SK-N-SH (cell line): ENCODE data around the gene RNF144B. TPM values are rescaled to one million over a fixed set of nuclear protein-coding genes. Genes with fewer than 3 reads are reported as not detected.

Experiments
- CTCF ChIA-PET: fragments of 300-600, 350-600 bp; formaldehyde crosslinking; extraction: SDS; loops from one replicate; lab custom pipeline; 2021; lab: Yijun Ruan, JAX
- POLR2A ChIA-PET: fragments of 350-600 bp; sonication (Branson Sonifier 250); formaldehyde crosslinking; extraction: SDS; loops from one replicate; lab custom pipeline; 2020; ENCODE audit warnings: antibody characterized with exemption, inconsistent platforms; lab: Yijun Ruan, JAX
- DNase-seq: peaks from one replicate; pipeline ENCODE4 v3.0.0; 2012
- H2AFZ ChIP-seq: fragments of 200-600 bp; sonication (generic); 2 replicates; pipeline ENCODE4 v1.8.1; 2016; ENCODE audit warnings: antibody characterized with exemption, mild to moderate bottlenecking, low read depth
- H3F3A ChIP-seq: fragments of 200-600 bp; sonication (generic); replicated peaks from 2 replicates; pipeline ENCODE3; 2016; ENCODE audit warnings: antibody characterized with exemption, mild to moderate bottlenecking; ENCODE audit not compliant: insufficient read depth
- H3K27ac ChIP-seq, 2 experiments: fragments of 200-500 bp in 1 of 2; fragments of 200-600 bp in 1 of 2; sonication (Bioruptor generic) in 1 of 2; sonication (generic), shearing (Covaris generic) in 1 of 2; 2 replicates each; pipeline versions ENCODE4 v1.5.1 to v1.6.1; 2014 to 2016; ENCODE audit warnings: low read depth in 2 of 2, inconsistent platforms in 1 of 2, low read length in 1 of 2, mild to moderate bottlenecking in 1 of 2, mixed read lengths in 1 of 2
- H3K27me3 ChIP-seq: fragments of 200-600 bp; sonication (generic), shearing (Covaris generic); 2 replicates; pipeline ENCODE4 v1.6.1; 2016; ENCODE audit warnings: mixed run types; ENCODE audit not compliant: insufficient read depth
- H3K36me3 ChIP-seq, 2 experiments: fragments of 200-500 bp in 1 of 2; fragments of 200-600 bp in 1 of 2; sonication (Bioruptor generic) in 1 of 2; sonication (generic) in 1 of 2; replicated peaks in 1 of 2; 2 replicates each; pipeline versions ENCODE3 to v1.5.1; 2014 to 2016; ENCODE audit warnings: low read length in 1 of 2, mild to moderate bottlenecking in 1 of 2; ENCODE audit not compliant: insufficient read depth in 2 of 2, control insufficient read depth in 1 of 2
- H3K4me1 ChIP-seq, 2 experiments: fragments of 200-500 bp in 1 of 2; fragments of 200-600 bp in 1 of 2; sonication (Bioruptor generic) in 1 of 2; sonication (generic), shearing (Covaris generic) in 1 of 2; 2 replicates each; pipeline versions ENCODE4 v1.5.1 to v1.6.1; 2014 to 2016; ENCODE audit warnings: low read depth in 1 of 2, low read length in 1 of 2, mixed run types in 1 of 2; ENCODE audit not compliant: insufficient read depth in 2 of 2, control insufficient read depth in 1 of 2
- H3K4me2 ChIP-seq: fragments of 200-600 bp; sonication (generic), shearing (Covaris generic); 2 replicates; pipeline ENCODE4 v1.6.1; 2017; ENCODE audit warnings: mixed run types
- H3K4me3 ChIP-seq, 2 experiments: fragments of 200-500 bp in 1 of 2; fragments of 200-600 bp in 1 of 2; sonication (Bioruptor generic) in 1 of 2; sonication (generic), shearing (Covaris generic) in 1 of 2; 2 replicates each; pipeline versions ENCODE4 v1.5.1 to v1.8.1; 2014 to 2016; ENCODE audit warnings: low read depth in 2 of 2, inconsistent platforms in 1 of 2, low read length in 1 of 2, mild to moderate bottlenecking in 1 of 2, mixed read lengths in 1 of 2, moderate library complexity in 1 of 2
- H3K79me2 ChIP-seq: fragments of 200-600 bp; sonication (generic); 2 replicates; pipeline ENCODE4 v1.8.1; 2017; ENCODE audit warnings: mild to moderate bottlenecking; ENCODE audit not compliant: insufficient read depth
- H3K9ac ChIP-seq: fragments of 200-600 bp; sonication (generic); 2 replicates; pipeline ENCODE4 v1.6.1; 2017; ENCODE audit warnings: mixed run types
- H3K9me2 ChIP-seq: fragments of 200-600 bp; sonication (generic); 2 replicates; pipeline ENCODE4 v1.6.1; 2017; ENCODE audit warnings: mixed run types
- H3K9me3 ChIP-seq: fragments of 200-600 bp; sonication (generic); 2 replicates; pipeline ENCODE4 v1.6.1; 2017; ENCODE audit warnings: mixed run types, mild to moderate bottlenecking, moderate library complexity
- H4K20me1 ChIP-seq: fragments of 200-600 bp; sonication (generic); 2 replicates; pipeline ENCODE4 v1.6.1; 2017; ENCODE audit warnings: mild to moderate bottlenecking, mixed run types; ENCODE audit not compliant: insufficient read depth
- EP300 ChIP-seq, 2 experiments: IDR thresholded peaks; 2 replicates each; pipeline versions ENCODE4 v1.4.0 to v1.6.1; 2012; ENCODE audit warnings: borderline replicate concordance in 1 of 2, low read depth in 1 of 2, low read length in 1 of 2
- FOXJ3 ChIP-seq: sonication (generic); formaldehyde crosslinking; IDR thresholded peaks from 2 replicates; pipeline ENCODE4 v1.5.1; 2020; ENCODE audit warnings: mild to moderate bottlenecking, missing genetic modification reagents
- FOXM1 ChIP-seq: IDR thresholded peaks from 2 replicates; pipeline ENCODE4 v1.4.0; 2012; ENCODE audit warnings: low read depth, mild to moderate bottlenecking
- GATA2 ChIP-seq: sonication (generic); formaldehyde crosslinking; IDR thresholded peaks from 2 replicates; pipeline ENCODE4 v1.5.0; 2020; ENCODE audit warnings: mild to moderate bottlenecking, missing genetic modification reagents
- MEF2A ChIP-seq: IDR thresholded peaks from 2 replicates; pipeline ENCODE4 v1.4.0; 2012; ENCODE audit warnings: low read depth, borderline replicate concordance
- NFIC ChIP-seq: IDR thresholded peaks from 2 replicates; pipeline ENCODE4 v1.4.0; 2012; ENCODE audit warnings: borderline replicate concordance
- NRF1 ChIP-seq: IDR thresholded peaks from 2 replicates; pipeline ENCODE4 v1.6.1; 2012; ENCODE audit warnings: low read depth, mild to moderate bottlenecking, low read length
- RAD21 ChIP-seq: IDR thresholded peaks from 2 replicates; pipeline ENCODE4 v1.6.1; 2012; ENCODE audit warnings: mild to moderate bottlenecking, low read length
- RCOR1 ChIP-seq: fragments of 150-350 bp; IDR thresholded peaks from 2 replicates; pipeline ENCODE4 v1.6.1; 2017; ENCODE audit warnings: antibody characterized with exemption, low read length
- TCF12 ChIP-seq: IDR thresholded peaks from 2 replicates; pipeline ENCODE4 v1.4.0; 2012
- YY1 ChIP-seq: IDR thresholded peaks from 2 replicates; pipeline ENCODE4 v1.4.0; 2012; ENCODE audit warnings: low read depth, mild to moderate bottlenecking
- WGBS: methylation state at CpG from one replicate; pipeline ENCODE4 v1.1.6; 2017; ENCODE audit warnings: low lambda C conversion rate; 5-methylcytosine and 5-hydroxymethylcytosine counted together
- polyA plus RNA-seq, 3 experiments: library from polyadenylated mRNA; depleted of rRNA; stranded (reverse); fragments of >200 nt; gene quantifications; 2 replicates each; pipeline ENCODE4 v1.2.3, GENCODE V29; 2012
- TF ChIP-seq, protein P1 (sequence below): IDR thresholded peaks from 2 replicates; pipeline ENCODE4 v1.4.0; 2012; ENCODE audit warnings: low read depth
- TF ChIP-seq, protein P2 (sequence below): fragments of 200-600 bp; sonication (generic); IDR thresholded peaks from 2 replicates; pipeline ENCODE4 v1.6.1; 2017; ENCODE audit warnings: antibody characterized with exemption, mild to moderate bottlenecking, moderate library complexity
- TF ChIP-seq, protein P3 (sequence below): IDR thresholded peaks from 2 replicates; pipeline ENCODE4 v1.6.1; 2012; ENCODE audit warnings: mild to moderate bottlenecking, low read depth, low read length, moderate library complexity

Gene RNF144B
- polyA plus RNA-seq, 1 of the 3 experiments (the other 2 are of a cell fraction): 1.2 TPM

- H3K9me2 ChIP-seq: no peaks in the 10 kb centered on the region
- no peak for TF ChIP-seq EP300 (IDR thresholded peaks at IDR 0.05; ENCODE audit: borderline replicate concordance in 1 of 2, low read depth in 1 of 2, low read length in 1 of 2)
- TF ChIP-seq NFIC: no peak
- TF ChIP-seq, protein P1, sequence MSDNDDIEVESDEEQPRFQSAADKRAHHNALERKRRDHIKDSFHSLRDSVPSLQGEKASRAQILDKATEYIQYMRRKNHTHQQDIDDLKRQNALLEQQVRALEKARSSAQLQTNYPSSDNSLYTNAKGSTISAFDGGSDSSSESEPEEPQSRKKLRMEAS: no peak
- TF ChIP-seq, protein P2, sequence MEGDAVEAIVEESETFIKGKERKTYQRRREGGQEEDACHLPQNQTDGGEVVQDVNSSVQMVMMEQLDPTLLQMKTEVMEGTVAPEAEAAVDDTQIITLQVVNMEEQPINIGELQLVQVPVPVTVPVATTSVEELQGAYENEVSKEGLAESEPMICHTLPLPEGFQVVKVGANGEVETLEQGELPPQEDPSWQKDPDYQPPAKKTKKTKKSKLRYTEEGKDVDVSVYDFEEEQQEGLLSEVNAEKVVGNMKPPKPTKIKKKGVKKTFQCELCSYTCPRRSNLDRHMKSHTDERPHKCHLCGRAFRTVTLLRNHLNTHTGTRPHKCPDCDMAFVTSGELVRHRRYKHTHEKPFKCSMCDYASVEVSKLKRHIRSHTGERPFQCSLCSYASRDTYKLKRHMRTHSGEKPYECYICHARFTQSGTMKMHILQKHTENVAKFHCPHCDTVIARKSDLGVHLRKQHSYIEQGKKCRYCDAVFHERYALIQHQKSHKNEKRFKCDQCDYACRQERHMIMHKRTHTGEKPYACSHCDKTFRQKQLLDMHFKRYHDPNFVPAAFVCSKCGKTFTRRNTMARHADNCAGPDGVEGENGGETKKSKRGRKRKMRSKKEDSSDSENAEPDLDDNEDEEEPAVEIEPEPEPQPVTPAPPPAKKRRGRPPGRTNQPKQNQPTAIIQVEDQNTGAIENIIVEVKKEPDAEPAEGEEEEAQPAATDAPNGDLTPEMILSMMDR: no peak
- no peak for TF ChIP-seq RAD21
- TF ChIP-seq FOXJ3: no peak
- TF ChIP-seq RCOR1: no peak
- TF ChIP-seq MEF2A: no peak
- TF ChIP-seq FOXM1: no peak
- no peak for TF ChIP-seq TCF12
- TF ChIP-seq, protein P3, sequence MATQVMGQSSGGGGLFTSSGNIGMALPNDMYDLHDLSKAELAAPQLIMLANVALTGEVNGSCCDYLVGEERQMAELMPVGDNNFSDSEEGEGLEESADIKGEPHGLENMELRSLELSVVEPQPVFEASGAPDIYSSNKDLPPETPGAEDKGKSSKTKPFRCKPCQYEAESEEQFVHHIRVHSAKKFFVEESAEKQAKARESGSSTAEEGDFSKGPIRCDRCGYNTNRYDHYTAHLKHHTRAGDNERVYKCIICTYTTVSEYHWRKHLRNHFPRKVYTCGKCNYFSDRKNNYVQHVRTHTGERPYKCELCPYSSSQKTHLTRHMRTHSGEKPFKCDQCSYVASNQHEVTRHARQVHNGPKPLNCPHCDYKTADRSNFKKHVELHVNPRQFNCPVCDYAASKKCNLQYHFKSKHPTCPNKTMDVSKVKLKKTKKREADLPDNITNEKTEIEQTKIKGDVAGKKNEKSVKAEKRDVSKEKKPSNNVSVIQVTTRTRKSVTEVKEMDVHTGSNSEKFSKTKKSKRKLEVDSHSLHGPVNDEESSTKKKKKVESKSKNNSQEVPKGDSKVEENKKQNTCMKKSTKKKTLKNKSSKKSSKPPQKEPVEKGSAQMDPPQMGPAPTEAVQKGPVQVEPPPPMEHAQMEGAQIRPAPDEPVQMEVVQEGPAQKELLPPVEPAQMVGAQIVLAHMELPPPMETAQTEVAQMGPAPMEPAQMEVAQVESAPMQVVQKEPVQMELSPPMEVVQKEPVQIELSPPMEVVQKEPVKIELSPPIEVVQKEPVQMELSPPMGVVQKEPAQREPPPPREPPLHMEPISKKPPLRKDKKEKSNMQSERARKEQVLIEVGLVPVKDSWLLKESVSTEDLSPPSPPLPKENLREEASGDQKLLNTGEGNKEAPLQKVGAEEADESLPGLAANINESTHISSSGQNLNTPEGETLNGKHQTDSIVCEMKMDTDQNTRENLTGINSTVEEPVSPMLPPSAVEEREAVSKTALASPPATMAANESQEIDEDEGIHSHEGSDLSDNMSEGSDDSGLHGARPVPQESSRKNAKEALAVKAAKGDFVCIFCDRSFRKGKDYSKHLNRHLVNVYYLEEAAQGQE: no peak
- no peak for TF ChIP-seq YY1
- TF ChIP-seq NRF1: no peak
- TF ChIP-seq GATA2 (CRISPR knock-in tag): no peak
- TF ChIP-seq, all 33 proteins: peak for 0
- Histone ChIP-seq H3K9me3 (no peaks in the 10 kb centered on the region), H3K27ac (no peak overlapping the region), H3K9ac (no peak overlapping the region), H3K27me3 (no peaks in the 10 kb centered on the region), H3K4me3 (no peak overlapping the region), H3K4me1 (peaks cover 0 to 6% of the 10 kb centered on the region in 2 experiments; a peak in 1 of 4 replicates), H3K79me2 (no peaks in the 10 kb centered on the region), H3F3A (peaks cover 2% of the 10 kb centered on the region), H2AFZ (no peak overlapping the region), H3K36me3 (no peaks in the 10 kb centered on the region), H4K20me1 (no peaks in the 10 kb centered on the region), H3K4me2 (no peak overlapping the region)
- WGBS: 51% methylated on average over 2 of the region's 2 CpGs
- ChIA-PET POLR2A (no interaction called here), CTCF (interaction anchor here (1.0 to 1.2 kb wide), 2 partner anchors 9 to 55 kb away, joined by 3 read pairs; no protein-coding TSS in a partner anchor)
- no peak for DNase-seq
Measured at GRCh38 chr6:18472941-18473340, 85.8 kb downstream of the RNF144B start.
